Heart right ventricle (tissue), 16 donors: ENCODE data around the gene FKBP6. TPM values are rescaled to one million over a fixed set of nuclear protein-coding genes. Genes with fewer than 3 reads are reported as not detected.
A peak's percentile ranks its signal among the peaks of the same experiment; 100 is the strongest.
"Not testable (repeated sequence)": the region's sequence is repeated elsewhere in the genome, so short reads cannot be mapped to it uniquely, and the experiment has no call there.

ENCODE experiments used
- ATAC-seq, 8 donors: fragments of 200-7000 bp; cut with Tn5 transposase; one replicate each; pipeline ENCODE4 v1.9.1; 2020; ENCODE audit warnings: mild to moderate bottlenecking in 8 of 8, moderate library complexity in 8 of 8, moderate number of reproducible peaks in 1 of 8
- DNase-seq, 2 donors: peaks; one replicate each; pipeline ENCODE4 v3.0.0-alpha.2; 2020
- H3K27ac ChIP-seq, 10 donors: fragments of 200-600 bp; sonication (generic) in 2 of 10; one replicate each; pipeline versions ENCODE4 v1.5.0 to v1.8.0; 2020 to 2022; ENCODE audit warnings: mild to moderate bottlenecking in 3 of 10
- H3K27me3 ChIP-seq, 7 donors: fragments of 200-600 bp; one replicate each; pipeline ENCODE4 v1.8.0; 2021 to 2022; ENCODE audit warnings: mild to moderate bottlenecking in 2 of 7
- H3K36me3 ChIP-seq, 9 donors: fragments of 200-600 bp; sonication (generic) in 1 of 9; one replicate each; pipeline versions ENCODE4 v1.5.0 to v1.8.0; 2020 to 2022; ENCODE audit warnings: mild to moderate bottlenecking in 2 of 9
- H3K4me1 ChIP-seq, 9 donors: fragments of 200-600 bp; sonication (generic) in 1 of 9; one replicate each; pipeline versions ENCODE4 v1.5.0 to v1.8.0; 2020 to 2022; ENCODE audit warnings: mild to moderate bottlenecking in 4 of 9
- H3K4me3 ChIP-seq, 10 donors: fragments of 200-600 bp; sonication (generic) in 2 of 10; one replicate each; pipeline versions ENCODE4 v1.5.0 to v1.8.0; 2020 to 2022; ENCODE audit warnings: mild to moderate bottlenecking in 7 of 10, moderate library complexity in 2 of 10
- H3K9me3 ChIP-seq, 11 donors: fragments of 200-600 bp in 10 of 11; sonication (generic) in 2 of 11; one replicate each; pipeline versions ENCODE4 v1.5.0 to v1.8.0; 2013 to 2022; ENCODE audit warnings: mild to moderate bottlenecking in 2 of 11, control low read depth in 1 of 11, moderate library complexity in 1 of 11
- WGBS, 2 donors: extraction: QIAGEN DNeasy Blood & Tissue Kit; methylation state at CpG; one replicate each; pipeline ENCODE4 v1.1.7; 2013; ENCODE audit warnings: inconsistent platforms in 1 of 2; 5-methylcytosine and 5-hydroxymethylcytosine counted together
- intact Hi-C, 10 donors: fragments of 100-400 bp; cut with DNase I; formaldehyde crosslinking; loops; one replicate each; pipeline versions ENCODE4 v1.11.1 to v1.14.2; 2022
- polyA plus RNA-seq, 2 donors: library from polyadenylated mRNA; stranded (reverse); fragments of 200-250 nt; gene quantifications; one replicate each; pipeline ENCODE4 v1.2.3, GENCODE V29; 2013
- total RNA-seq, 10 donors: library from RNA; stranded (reverse); fragmentation: NEBNext Ultra II Directional in 3 of 10; extraction: Animal tissue kit (Norgen Biotek cat#: 25700) in 3 of 10; gene quantifications; one replicate each; pipeline versions ENCODE4 v1.2.1 to v1.2.4, GENCODE V29; 2021 to 2023
- TF ChIP-seq, protein P1 (sequence below), 9 donors: fragments of 200-600 bp; sonication (generic) in 2 of 9; IDR thresholded peaks; one replicate each; pipeline versions ENCODE4 v1.5.0 to v1.8.0; 2021 to 2022; ENCODE audit warnings: antibody characterized with exemption in 9 of 9, mild to moderate bottlenecking in 5 of 9, moderate library complexity in 1 of 9
- donor health status: Arrhythmogenic right ventricular cardiomyopathy.
- donor health status: ischemic (EF 13 %, LVEDD 7.1; RV severe dilation, severe dysfunction).
- donor health status: healthy with polysubstance abuse.
- donor health status: DM: no; HTN: yes; CAD: no.
- donor health status: DM: no; HTN: no; CAD: no.
- donor health status: ischemic (EF 25% LVEDD 6.9; RV normal size, moderate dysfunction).
- donor health status: ischemic (EF 25% LVEDD 5.7; RV mildly dilated, moderate dysfunction).
- donor health status: healthy.
- donor health status: DM: yes; HTN: yes; CAD: no.
- donor health status: Ischemic cardiomyopathy.
- donor health status: ischemic (EF 35%, LVEDD 5.7; RV mildly dilated, moderate dysfunction).
- donor health status: nonischemic (EF 11% LVEDD 7.7; RV severe dilation, severe dysfunction).
- donor health status: DM: yes; HTN: yes; CAD: no.
- donor health status: PGD.
- donor health status: ischemic (EF 29% LVEDD 5.4; RV normal size, mild dysfunction).
- donor health status: nonischemic (EF 23%, LVEDD 6.1; RV moderate dilation, normal function).

Gene FKBP6
- total and polyA plus RNA-seq, 12 donors, result not detected

- TF ChIP-seq, protein P1, sequence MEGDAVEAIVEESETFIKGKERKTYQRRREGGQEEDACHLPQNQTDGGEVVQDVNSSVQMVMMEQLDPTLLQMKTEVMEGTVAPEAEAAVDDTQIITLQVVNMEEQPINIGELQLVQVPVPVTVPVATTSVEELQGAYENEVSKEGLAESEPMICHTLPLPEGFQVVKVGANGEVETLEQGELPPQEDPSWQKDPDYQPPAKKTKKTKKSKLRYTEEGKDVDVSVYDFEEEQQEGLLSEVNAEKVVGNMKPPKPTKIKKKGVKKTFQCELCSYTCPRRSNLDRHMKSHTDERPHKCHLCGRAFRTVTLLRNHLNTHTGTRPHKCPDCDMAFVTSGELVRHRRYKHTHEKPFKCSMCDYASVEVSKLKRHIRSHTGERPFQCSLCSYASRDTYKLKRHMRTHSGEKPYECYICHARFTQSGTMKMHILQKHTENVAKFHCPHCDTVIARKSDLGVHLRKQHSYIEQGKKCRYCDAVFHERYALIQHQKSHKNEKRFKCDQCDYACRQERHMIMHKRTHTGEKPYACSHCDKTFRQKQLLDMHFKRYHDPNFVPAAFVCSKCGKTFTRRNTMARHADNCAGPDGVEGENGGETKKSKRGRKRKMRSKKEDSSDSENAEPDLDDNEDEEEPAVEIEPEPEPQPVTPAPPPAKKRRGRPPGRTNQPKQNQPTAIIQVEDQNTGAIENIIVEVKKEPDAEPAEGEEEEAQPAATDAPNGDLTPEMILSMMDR (IDR thresholded peaks at IDR 0.05), result no peak
- no peak overlapping the region for H3K27ac ChIP-seq
- H3K4me1 ChIP-seq, result peaks cover 0 to 3% (median 0%) of the 10 kb centered on the region in 9 donors
- intact Hi-C loops, result loop anchor here in 1 of 10 donors (10.0 kb wide), 1 partner anchor 121 kb away; the partner anchor contains the start of gene FZD9
- no peaks in the 10 kb centered on the region for H3K27me3 ChIP-seq
- H3K36me3 ChIP-seq, result no peaks in the 10 kb centered on the region
- DNase-seq, result no peak
- ATAC-seq, result no peak
- WGBS, 2 donors, result 83 to 87% methylated on average over 5 of the region's 5 CpGs
- no peak overlapping the region for H3K4me3 ChIP-seq
- no peaks in the 10 kb centered on the region for H3K9me3 ChIP-seq
These were observed 13.7 kb upstream of the FKBP6 start for GRCh38 chr7:73314271-73314670.

DNA sequence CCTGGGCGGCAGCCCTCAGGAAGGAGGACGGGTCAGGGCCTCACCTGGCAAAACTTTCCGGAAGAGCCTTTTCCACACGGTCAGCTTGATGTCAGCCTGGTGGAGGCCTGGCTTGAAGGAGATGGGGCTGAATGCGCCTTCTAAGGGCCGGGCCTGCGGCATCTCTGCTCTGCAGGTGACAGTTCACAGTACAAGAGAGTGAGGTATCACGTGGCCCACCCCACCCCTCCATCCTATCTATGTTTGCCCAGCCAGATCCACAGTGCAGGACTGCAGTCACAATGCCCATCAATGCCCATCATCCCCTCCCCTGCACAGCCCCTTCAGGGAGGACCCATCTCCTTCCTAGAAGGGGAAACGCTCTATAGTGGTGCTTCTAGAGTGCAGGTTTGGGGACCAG is 11.4 kb upstream of the FKBP6 start:
- H3K9me3 ChIP-seq, result no peaks in the 10 kb centered on the region
- no peak overlapping the region for H3K27ac ChIP-seq
- H3K36me3 ChIP-seq, result no peaks in the 10 kb centered on the region
- H3K4me3 ChIP-seq, result no peak overlapping the region
- DNase-seq (no peak), ATAC-seq (no peak)
- WGBS, 2 donors, result 86 to 92% methylated on average over 9 of the region's 9 CpGs
- TF ChIP-seq, protein P1 (IDR thresholded peaks at IDR 0.05), result no peak
- no peaks in the 10 kb centered on the region for H3K4me1 ChIP-seq
- no peaks in the 10 kb centered on the region for H3K27me3 ChIP-seq
- intact Hi-C loops, result loop anchor here in 1 of 10 donors (10.0 kb wide), 1 partner anchor 118 kb away; the partner anchor contains the start of gene FZD9

DNA sequence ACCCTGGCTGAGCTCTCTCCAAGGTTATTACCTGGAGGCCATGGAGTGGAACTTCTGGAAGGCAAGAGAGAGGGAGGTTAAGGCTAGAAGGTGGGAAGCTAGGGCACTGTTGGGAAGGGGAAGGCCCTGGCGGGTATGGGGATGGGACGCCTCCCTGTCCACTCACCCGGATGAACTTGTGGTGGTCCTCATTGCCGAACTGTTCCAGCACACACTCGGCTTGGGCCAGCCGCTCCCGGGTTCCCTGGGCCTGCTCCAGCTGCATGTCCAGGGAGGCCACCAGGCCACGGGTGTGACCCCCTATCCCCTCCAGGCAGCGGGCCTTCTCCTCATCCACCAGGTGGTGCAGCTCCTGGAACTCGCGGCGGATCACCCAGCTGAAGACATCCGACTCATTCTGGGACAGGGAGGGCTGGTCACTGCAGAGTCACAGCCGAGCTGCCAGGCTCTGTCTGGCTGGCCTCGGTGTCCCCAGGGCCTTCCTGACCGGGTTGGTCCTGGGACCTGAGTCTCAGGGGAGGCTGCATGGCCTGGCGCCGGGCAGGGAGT is 9.2 kb upstream of the FKBP6 start:
- intact Hi-C loops, result loop anchor here in 1 of 10 donors (10.0 kb wide), 1 partner anchor 116 kb away; the partner anchor contains the start of gene FZD9
- not testable (repeated sequence) for H3K9me3 ChIP-seq, H3K4me1 ChIP-seq, DNase-seq, H3K27me3 ChIP-seq, H3K36me3 ChIP-seq, H3K27ac ChIP-seq, H3K4me3 ChIP-seq
- ATAC-seq, result peak in 3 of 8 donors; percentile 14 to 51 (median 19)
- 76 to 77% methylated on average over 14 to 18 of the region's 18 CpGs for WGBS, 2 donors

- WGBS, 2 donors, result 81 to 85% methylated on average over 9 of the region's 9 CpGs
These were observed 8.4 kb upstream of the FKBP6 start for GRCh38 chr7:73319541-73319940.

DNA sequence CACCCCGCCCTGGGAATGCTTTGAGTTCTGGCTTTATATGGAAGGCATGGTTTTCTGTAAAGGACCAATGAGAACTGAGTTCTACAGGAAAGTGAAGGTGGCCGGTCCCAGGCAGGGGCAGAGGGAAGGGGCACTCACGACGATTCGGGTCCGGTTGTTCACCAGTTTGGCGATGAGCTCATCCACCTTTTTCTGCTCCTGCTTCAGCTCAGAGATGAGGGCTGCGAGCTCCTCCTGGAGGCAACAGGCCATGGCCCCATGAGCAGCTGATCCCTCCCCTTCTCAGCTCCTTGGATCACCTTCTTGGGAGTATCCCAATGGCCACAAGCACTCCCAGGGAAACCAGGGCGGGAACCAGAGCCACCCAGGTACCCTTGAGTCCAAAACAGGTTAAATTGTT is 8.0 kb upstream of the FKBP6 start:
- 68 to 71% methylated on average over 9 of the region's 9 CpGs for WGBS, 2 donors
- H3K4me3 ChIP-seq, H3K36me3 ChIP-seq, H3K9me3 ChIP-seq, DNase-seq, H3K27ac ChIP-seq, H3K27me3 ChIP-seq: not testable (repeated sequence)
- intact Hi-C loops, result loop anchor here in 1 of 10 donors (5.0 kb wide), 1 partner anchor 132 kb away; no protein-coding TSS in a partner anchor
- peak in 1 of 8 donors; percentile 17 for ATAC-seq
- peaks cover 0 to 11% (median 0%) of the 10 kb centered on the region in 9 donors for H3K4me1 ChIP-seq

More at GRCh38 chr7:73319541-73319940, 8.4 kb upstream of the FKBP6 start:
- intact Hi-C loops, result loop anchor here in 1 of 10 donors (10.0 kb wide), 1 partner anchor 115 kb away; the partner anchor contains the start of gene FZD9
- not testable (repeated sequence) for H3K4me3 ChIP-seq, H3K4me1 ChIP-seq, H3K9me3 ChIP-seq, H3K27ac ChIP-seq, H3K27me3 ChIP-seq, DNase-seq, H3K36me3 ChIP-seq
- ATAC-seq, result peak in 3 of 8 donors; percentile 24 to 52 (median 27)

GRCh38 chr7:73323434-73324080 is 4.4 kb upstream of the FKBP6 start:
- not testable (repeated sequence) for H3K9me3 ChIP-seq, ATAC-seq, DNase-seq, H3K27me3 ChIP-seq, H3K36me3 ChIP-seq
- Histone ChIP-seq H3K27ac (peak overlapping the region in 1 of 10 donors; percentile 40), H3K4me1 (peaks cover 0 to 11% (median 0%) of the 10 kb centered on the region in 9 donors), H3K4me3 (peak overlapping the region in 3 of 10 donors; percentile 17 to 37 (median 24))
- WGBS, 2 donors, result 83% methylated on average over 5 of the region's 5 CpGs
- intact Hi-C loops, result loop anchor here in 1 of 10 donors (5.0 kb wide), 1 partner anchor 129 kb away; no protein-coding TSS in a partner anchor
